ENCODE data around the gene SDCCAG8.

The SDCCAG8 gene

DNA sequence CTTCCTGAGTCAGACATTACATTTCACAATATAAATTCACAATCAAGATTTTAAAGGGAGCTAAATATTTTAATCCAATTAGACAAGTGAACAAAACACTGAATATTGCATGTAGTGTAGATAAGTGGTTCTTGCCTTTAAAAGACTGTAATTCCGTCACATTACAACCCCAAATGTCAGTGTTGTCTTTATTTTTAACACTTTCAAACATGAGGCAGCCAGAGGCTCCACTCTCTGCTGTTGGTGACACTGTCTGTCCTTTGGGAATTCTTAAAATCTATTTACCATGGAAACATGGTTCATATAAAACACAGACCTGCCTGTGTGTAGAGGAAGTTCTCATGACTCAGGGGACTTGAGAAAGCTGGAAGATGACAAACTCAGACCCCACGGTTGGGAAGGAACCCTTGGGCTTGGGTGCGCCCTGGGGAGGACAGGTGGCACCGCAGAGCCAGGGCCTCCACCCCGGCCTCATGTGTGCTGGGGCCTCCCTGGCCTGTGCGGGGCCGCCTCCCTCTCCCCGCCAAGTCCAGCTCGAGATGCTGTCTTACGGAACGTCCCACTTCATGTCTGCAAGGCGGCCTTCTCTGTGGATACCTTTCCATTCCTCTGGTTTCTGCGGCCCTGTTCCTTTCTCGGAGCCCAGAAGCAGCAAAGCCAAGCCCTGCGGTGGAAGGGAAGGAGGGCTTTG lies 239.0 kb downstream of the SDCCAG8 start:
- TF ChIP-seq GATA2 (IDR thresholded peaks at IDR 0.05; ENCODE audit: low read depth, low read length) (no peak), GATA3 (IDR thresholded peaks at IDR 0.05; ENCODE audit: low read depth, low read length) (no peak)

DNA sequence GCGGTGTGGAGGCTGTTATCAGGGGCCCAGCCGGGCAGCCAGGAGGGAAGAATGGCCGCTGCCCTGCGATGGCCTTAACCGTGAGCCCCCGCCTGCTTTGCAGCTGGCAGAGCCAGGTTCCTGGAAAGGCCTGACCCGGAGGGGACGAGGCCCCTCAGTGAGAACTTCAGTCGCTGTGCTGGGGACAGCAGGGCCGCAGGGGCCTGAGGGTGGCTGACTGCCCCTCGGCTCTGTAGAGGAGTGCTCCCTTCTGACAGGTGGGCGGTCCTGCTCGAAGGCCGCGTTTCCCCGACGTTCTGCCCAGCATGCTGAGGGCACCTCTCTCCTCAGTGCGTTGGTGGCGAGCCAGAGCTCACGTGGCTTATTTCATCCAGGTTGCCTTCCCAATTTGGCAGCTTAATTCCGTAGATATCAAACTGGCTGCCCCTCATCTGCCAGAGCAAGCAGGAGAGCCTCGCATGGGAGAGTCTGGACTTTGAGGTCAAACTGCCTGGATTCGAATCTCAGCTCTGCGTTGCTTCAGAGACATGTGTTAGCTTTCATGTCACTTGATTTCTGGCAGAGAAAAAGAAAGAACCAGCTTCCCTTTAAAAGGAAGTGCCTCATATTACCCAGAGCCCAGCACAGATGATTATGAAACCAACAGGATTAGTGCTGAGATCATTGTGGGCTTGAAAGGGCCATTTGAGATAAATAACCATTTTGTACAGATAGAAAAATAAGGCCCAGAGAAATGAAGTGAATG lies 239.8 kb downstream of the SDCCAG8 start:
- TF ChIP-seq GATA2 (IDR thresholded peaks at IDR 0.05; ENCODE audit: low read depth, low read length) = no peak

DNA sequence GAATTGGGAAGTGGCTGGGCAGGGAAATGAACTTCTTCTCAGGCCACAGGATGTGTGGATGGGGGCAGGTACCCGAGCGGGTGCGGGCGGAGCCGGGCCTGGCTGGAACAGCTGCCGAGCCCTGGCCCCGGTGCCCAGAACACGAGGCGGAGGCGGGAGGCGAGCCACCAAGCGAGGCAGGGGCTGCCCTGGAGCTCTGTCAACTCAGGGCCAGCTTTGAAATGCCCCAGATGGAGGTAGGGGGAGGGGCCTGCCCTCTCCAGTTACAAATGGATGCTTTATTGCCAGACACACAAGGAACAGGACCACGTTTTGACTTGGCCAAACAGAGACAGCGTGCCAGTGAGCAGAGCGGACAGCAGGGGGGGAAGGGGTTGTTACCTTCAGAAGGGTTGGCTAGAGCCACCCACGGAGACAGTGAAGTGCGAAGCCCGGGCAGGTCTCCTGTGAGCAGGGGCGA lies 240.4 kb downstream of the SDCCAG8 start:
- TF ChIP-seq GATA2 (IDR thresholded peaks at IDR 0.05; ENCODE audit: low read depth, low read length) (no peak), GATA3 (IDR thresholded peaks at IDR 0.05; ENCODE audit: low read depth, low read length) (no peak)

DNA sequence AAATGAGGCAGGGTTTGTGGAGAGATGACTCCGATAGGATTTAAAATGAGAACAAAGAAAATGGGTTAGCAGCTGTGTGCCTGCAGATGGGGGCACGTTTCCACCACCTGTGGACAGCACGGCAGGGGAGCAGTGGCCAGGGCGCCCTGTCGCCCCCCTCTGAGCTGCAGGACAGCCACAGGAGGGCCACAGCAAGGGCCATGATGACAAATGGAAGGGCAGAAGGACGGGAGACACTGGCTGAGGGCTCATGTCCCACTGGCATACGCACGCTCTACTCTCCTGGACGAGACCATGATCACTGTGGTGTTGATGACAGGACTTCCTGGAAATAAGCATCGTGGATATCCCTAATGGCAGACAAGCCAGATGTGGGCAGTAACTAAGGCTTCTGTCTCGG lies 241.0 kb downstream of the SDCCAG8 start:
- no peak for TF ChIP-seq GATA2 (IDR thresholded peaks at IDR 0.05; ENCODE audit: low read depth, low read length)
- no peak for TF ChIP-seq GATA3 (IDR thresholded peaks at IDR 0.05; ENCODE audit: low read depth, low read length)

DNA sequence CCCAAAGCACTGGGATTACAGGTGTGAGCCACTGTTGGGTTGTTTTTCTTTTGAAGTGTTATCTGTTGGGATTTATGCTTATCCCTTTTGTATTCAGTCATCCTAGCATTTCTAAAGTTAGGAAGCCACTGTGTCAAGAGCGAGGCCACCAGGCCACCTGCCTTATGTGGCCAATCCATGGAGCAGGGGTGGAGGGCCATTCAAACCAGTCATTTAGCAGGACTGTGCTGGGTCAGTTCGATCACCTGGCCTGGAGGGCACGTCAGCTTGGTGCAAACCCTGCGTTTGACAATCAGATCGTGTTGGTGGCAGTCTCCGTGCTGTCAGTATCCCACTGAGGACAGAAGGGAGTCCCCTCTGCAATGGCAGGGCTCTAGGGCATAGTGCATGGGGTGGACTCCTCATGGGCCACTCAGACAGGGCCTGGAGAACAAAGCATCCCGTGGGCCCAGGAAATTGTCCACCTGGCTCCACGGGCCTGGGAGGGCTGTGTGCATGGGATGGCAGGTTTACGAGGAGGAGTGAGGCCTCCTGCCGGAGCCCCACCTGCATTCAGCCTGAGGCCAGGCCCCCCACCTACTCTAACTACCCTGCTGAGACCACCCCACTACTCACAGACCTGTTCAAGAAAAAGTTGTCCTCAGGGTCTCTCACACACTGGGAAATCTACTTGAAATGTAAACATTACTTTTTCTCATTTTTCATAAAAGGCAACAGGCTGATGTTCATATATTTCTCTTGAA lies 242.3 kb downstream of the SDCCAG8 start:
- TF ChIP-seq GATA2 (IDR thresholded peaks at IDR 0.05; ENCODE audit: low read depth, low read length) (no peak), GATA3 (IDR thresholded peaks at IDR 0.05; ENCODE audit: low read depth, low read length) (no peak)

DNA sequence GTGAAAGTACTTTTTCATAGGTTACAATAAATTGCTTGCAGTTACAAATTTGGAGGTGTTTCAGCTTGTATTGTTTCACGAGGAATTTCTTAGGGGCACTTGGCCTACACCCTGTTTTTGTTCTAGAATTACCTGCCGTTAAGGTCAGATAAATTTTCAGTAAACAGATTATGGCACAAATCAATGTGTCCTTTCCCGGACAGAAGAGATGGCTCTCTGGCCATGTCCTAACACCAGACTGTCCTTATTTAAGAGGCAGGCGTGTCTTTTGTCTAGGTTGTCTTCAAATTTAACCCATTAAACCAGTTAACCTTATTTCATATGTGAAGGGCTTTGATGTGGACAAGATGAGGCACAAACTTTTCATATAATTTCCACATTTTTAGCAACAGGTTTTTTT lies 243.4 kb downstream of the SDCCAG8 start:
- no peak for TF ChIP-seq GATA3 (IDR thresholded peaks at IDR 0.05; ENCODE audit: low read depth, low read length)
- TF ChIP-seq GATA2 (IDR thresholded peaks at IDR 0.05; ENCODE audit: low read depth, low read length) = no peak

DNA sequence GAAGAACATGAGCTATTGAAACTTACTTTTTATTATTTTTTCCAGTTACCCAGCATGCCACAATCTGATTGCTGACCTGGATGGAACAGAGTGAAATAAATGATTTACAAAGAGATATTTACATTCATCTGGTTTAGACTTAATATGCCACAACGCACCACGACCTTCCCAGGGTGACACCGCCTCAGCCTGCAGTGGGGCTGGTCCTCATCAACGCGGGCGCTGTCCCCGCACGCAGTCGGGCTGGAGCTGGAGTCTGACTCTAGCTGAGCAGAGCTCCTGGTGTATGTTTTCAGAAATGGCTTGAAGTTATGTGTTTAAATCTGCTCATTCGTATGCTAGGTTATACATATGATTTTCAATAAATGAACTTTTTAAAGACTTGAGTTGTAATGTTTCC lies 243.9 kb downstream of the SDCCAG8 start:
- no peak for TF ChIP-seq GATA3 (IDR thresholded peaks at IDR 0.05; ENCODE audit: low read depth, low read length)
- no peak for TF ChIP-seq GATA2 (IDR thresholded peaks at IDR 0.05; ENCODE audit: low read depth, low read length)

DNA sequence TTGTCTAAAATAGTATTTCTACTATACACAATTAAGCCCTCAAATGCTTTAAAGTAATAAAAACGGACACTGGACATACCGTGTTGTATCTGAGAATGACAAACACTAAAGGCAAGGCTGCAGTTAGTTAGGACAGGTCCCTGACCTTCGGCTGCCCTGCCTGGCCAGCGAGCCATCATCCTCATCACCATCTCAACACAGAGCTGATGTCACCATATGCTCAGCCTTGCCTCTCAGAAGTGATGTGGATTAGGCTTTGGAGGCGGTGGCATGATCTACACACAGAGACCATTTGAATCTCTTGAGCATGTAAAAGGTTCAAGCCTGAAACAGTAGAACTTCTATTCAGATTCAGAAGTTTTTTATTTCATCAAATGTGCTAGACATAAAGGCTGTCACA lies 244.7 kb downstream of the SDCCAG8 start:
- TF ChIP-seq GATA3 (IDR thresholded peaks at IDR 0.05; ENCODE audit: low read depth, low read length) (no peak), GATA2 (IDR thresholded peaks at IDR 0.05; ENCODE audit: low read depth, low read length) (no peak)

DNA sequence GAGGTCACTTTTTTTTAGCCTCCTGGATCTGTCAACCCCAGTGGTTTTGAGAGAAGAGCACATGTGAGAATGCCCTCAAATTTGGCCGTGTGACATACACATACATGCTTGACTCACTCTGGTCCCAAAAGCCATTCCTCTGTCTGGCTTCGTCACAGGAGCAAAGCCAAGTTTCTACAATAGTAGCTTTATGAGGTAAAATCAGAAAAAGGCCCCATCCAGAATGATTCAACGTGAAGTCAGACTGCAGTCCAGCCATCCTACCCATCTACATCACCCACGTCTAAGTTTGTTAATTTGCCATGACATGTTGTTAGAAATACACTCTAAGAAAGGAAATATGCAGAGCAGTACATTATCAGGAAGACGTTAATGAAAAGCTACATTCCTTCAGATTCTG lies 245.2 kb downstream of the SDCCAG8 start:
- no peak for TF ChIP-seq GATA2 (IDR thresholded peaks at IDR 0.05; ENCODE audit: low read depth, low read length)

DNA sequence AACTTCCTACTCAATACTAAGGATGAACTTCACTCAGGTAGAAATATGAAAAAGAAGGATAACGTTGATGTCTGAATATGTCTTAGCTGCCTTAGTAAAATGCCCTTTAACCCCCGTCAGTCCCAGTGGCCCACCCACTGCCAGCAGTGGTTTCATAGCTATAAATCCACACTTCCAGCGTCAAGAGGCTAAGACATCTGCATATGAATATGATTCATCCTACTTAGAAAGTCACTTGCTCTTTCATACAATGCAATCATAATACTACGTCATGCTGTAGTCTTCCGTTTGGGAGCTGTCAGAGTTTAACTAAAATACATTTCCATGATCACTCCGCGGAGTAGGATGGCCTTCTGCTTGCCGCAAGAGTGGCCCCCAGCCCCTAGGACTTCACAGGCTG lies 247.3 kb downstream of the SDCCAG8 start:
- TF ChIP-seq GATA2 (IDR thresholded peaks at IDR 0.05; ENCODE audit: low read depth, low read length) (no peak), GATA3 (IDR thresholded peaks at IDR 0.05; ENCODE audit: low read depth, low read length) (no peak)

DNA sequence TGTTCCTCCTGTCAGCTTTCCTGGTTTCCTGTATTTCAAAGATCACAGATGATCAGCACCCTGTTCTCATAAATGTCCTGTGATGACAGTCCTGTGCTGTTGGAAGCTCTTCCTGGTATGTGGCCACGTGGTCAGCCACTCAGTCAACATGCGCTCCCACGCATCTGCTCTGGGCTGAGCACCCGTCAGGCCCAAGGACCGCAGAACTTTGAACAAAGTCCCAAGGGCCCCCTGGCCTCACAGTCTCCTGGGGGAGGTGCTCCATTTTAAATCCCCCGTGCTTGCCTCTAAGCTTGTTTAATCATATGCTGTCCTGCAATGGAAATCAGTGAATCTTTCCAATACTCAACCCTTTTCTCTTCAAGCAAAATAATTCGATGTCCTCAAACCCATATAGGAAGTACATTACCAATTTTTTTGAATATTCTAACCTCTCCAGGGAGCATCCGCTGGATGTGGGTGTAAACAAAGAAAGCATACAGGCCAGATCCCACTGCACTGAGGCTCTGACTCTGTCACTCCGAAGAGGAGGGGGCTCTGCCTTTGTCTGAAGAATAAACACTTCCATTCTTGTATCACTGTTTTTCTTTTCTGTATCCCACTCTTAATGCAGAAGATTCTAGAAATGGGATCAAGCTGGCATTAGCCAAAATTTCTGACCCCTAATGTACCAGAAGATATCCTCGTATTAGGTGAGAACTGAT lies 250.3 kb downstream of the SDCCAG8 start:
- TF ChIP-seq GATA2 (IDR thresholded peaks at IDR 0.05; ENCODE audit: low read depth, low read length) (no peak), GATA3 (IDR thresholded peaks at IDR 0.05; ENCODE audit: low read depth, low read length) (no peak)

DNA sequence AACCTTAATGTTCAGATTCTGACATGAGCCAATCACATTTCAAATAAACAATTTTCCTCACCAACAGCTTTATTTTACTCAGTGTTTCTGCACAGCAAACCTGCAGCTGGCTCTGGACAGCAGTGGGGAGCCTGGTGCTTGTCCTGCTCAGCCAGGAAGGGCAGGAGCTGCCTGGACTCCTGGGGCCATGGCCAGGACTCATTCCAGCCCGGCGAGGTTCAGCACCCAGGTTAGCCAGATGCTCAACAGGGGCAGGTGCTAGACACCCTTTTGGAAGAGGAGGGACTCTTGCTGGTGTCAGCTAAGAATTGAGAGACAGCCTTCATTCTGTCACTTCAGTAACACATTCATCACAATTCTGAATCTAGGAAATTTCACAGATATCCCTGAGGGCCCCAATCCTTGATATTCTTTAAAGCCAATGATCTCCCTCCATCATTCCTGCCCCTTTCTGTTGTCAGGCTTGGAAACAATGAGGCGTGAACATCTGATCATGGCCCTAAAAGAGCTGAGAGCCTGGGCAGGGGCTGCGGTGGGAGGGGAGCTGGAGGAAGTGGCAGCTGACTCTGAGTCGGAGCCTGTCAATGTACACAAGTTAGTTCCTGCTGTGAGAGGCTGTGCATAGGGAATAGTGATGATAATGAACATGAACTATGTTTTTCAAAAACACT lies 251.3 kb downstream of the SDCCAG8 start:
- no peak for TF ChIP-seq GATA2 (IDR thresholded peaks at IDR 0.05; ENCODE audit: low read depth, low read length)
- TF ChIP-seq GATA3 (IDR thresholded peaks at IDR 0.05; ENCODE audit: low read depth, low read length) = no peak

DNA sequence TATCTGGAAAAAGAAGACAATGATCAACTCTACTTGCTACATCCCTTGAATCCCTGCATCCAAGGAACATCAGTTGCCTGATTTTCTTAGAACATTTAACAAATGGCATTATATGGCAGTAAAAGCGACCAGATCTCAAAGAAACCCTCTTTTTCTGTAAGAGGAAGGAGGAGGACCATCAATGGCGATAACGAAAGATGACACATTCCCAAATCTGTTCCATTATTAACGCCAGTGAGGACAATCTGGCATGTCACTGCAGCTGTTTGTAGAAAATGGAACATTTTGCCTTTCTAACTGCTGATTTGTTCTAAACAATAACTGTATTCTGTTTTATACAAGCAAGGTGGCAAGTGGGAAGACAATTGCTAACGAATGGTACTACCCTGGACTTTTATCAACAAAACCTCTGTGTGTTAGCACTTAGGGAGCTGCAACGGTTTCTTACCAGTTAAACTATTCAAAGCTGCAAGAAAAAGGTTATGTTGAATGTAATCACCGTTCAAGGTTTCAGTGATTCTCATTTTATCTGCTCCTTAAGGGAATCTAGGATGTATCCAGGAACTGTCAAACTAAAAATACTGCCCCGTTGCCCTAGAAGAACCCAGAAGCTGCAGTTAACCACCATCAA lies 251.9 kb downstream of the SDCCAG8 start:
- TF ChIP-seq GATA3 (IDR thresholded peaks at IDR 0.05; ENCODE audit: low read depth, low read length) = no peak
- no peak for TF ChIP-seq GATA2 (IDR thresholded peaks at IDR 0.05; ENCODE audit: low read depth, low read length)

Data from SH-SY5Y (cell line).